HG03095 (cell line): ENCODE data around the gene FAM229A.
"Not testable (repeated sequence)": the region's sequence is repeated elsewhere in the genome, so short reads cannot be mapped to it uniquely, and the experiment has no call there.

Experiments used
- ATAC-seq: cut with Tn5 transposase; IDR thresholded peaks from one replicate; pipeline ENCODE4 v1.9.1; 2021; ENCODE audit warnings: moderate library complexity; ENCODE audit not compliant: unreplicated experiment

FAM229A gene, protein sequence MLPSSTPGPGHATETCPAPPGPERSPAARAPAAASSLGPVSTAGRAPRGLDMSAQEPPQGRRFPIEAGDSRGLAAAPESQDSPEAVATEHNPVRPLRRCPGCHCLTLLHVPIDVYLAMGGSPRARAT

DNA sequence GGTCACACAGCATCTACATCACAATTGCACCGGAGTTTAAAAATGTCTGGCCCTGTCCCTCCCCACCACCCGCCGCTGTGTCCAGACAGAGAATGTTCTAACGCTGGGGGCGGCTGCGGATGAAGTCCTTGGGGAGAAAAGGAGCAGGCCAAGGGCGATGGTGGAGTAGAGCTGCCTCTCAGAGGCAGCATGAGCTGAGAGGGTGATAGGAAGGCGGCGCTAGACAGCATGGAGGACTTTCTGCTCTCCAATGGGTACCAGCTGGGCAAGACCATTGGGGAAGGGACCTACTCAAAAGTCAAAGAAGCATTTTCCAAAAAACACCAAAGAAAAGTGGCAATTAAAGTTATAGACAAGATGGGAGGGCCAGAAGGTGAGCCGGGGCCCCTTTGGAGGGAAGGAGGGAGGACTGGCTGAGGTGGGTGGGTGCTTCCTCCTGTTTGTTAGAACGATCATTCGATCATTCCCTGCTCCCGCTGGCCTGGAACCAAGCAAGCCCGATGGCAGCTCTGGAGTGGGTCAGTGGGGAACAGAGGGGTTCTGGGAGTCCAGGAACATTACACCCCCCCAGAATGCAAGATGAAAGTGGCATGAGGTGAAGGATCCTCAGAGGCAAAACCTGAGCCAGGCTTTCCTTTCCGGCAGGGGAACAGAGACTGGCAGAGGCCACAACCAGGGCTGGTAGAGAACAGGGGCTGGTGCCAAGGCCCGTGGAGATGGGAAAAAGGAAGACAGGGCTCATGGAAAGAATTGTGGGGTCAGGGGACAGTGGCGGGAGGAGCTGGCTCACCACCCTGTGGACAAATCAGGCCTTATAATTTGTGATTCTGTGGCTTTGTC is at the start of gene FAM229A, which contains the start of gene TSSK3:
TSS of gene FAM229A (minus strand) at position 12 of the 840 bp plus-strand sequence. CDS start 394 bp downstream, outside the sequence.
TSS of gene TSSK3 (plus strand) at position 66 of the 840 bp plus-strand sequence. CDS start at position 229, 163 bp downstream.
- no peak for ATAC-seq

DNA sequence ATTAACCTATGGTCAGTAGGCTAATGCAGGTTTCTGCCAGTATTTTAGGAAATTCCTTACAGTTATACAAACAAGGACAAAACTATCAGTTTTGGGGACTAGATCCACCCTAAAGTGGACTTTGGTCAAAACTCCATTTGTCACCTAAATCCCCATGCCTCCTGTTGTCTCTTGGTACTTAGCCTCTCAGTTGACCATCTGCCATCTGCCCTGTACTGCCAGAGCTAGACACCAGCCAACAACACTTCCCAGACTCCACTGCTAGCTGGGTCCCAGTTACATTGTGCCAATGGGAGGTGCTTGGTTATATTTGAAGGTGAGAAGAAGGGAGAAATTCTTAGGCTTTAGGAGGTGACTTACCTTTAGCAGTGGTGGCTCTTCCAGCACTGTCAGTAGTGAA is 49.0 kb upstream of the FAM229A start:
- no peak for ATAC-seq

DNA sequence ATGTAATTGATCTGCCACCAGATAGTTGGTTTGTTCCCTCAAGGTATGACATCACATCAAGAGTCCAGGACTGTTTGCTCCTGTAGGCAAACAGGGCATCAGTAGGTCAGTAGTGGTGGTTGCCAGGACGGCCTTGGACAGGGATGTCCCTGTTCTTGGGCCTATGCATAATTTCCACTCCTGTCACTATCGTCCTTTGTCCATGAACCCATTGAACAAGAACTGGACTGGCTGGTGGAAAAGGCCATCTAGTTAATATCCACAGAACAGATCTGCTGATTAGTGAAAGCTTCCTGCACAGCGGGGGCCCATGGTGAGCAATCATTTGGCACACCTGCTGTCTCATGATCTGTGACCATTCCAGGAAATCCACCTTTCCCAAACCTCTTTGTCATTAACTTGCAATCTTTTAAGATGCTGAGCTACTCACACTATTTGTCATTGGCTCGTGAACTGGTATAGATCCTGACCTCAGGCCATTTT is 44.4 kb upstream of the FAM229A start:
- no peak for ATAC-seq

DNA sequence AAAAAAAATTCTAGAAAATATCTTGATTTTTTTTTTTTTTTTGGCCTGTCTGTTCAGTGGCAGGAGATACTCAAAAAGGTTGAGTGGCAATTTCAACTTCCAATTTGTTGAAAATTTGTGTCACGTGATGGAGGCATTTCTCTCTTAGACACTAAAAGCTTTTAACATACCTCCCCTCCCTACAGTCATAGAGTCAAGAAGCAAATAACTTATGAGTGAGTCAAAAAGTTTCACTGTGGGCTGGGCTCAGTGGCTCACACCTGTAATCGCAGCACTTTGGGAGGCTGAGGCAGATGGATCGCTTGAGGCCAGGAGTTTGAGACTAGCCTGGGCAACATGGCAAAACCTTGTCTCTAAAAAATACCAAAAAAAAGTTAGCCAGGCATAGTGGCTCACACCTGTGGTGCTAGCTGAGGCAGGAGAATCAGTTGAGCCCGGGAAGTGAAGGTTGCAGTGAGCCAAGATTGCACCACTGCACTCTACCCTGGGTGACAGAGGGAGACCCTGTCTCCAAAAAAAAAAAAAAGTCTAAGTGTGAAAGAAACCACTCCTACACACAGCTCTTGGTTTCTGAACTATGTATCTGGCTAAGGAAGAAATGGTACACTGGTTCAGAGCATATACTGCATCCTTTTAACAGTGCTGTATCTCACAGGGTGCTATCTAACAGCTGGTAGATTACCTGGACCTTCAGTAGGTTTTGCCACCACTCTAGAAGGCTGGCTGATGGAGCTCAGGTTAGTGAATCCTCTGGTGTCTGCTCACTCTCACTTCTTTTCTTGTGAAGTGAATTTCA is 43.6 kb upstream of the FAM229A start:
- ATAC-seq, result no peak

DNA sequence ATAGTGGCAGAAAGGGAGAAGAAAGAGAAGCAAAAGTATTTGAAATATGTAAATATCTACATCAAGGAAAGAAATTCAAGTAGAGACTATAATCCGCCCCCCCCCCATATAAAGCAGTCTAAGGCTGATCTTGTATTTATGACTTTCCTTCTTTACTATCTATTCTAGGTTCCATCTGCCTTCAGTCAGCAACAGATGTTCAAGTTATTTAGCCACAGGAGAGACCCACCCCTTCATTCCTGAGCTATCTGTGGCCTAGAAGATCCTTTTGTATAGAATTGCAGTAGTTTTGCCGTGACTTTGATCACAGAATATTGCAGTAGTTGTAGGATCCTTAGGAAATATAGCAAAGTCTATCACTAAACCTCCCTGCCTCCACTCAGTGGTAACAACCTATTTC is 42.7 kb upstream of the FAM229A start:
- ATAC-seq, result no peak

DNA sequence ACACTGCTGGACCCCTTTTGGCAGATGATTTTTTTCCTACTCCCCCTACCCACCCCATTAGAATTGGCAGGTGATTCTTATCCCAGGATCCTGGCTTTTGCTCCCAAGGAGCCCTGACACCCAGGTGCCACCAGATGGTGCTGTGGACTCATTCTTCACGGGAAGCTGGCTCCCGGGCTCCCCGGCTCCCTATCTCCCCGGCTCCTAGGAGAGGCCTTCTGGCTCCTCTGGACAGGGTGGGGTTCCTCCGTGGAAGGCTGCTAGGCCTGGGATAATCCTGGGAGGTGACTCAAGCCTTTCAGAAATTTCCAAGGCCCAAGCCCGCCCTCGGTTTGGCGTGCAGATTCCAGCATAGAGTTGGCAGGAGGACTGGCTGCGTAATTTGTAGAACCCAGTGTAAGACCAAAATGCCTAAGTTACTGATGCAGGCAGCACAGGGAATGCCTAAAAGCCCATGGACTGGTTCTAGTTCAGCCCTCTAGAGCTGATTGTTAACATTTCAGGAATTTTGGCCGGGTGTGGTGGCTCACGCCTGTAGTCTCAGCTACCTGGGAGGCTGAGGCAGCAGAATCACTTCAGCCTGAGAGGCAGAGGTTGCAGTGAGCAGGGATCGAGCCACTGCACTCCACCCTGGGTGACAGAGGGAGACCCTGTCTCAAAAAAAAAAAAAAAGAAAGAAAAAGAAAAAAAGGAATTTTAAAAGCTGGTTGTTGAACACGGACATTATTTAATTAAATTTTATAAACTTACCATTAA is 38.8 kb upstream of the FAM229A start:
- no peak for ATAC-seq

DNA sequence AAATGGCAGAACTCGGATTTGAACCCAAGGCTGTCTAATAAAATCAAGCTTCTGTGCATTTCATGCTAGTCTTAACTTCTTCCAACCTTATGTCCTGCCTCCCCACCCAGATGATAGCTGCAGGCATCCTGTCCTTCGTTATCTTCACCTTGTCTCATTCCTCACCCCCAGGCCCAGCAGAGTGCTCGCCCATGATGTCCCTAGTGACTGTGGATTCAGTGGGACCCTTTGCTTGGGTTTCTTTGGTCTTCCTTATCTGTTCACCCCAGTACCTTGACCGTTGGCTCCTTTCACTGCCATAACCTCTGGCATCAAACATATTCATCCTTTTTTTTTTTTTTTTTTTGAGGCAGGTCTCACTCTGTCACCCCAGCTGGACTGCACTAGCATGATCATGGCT is 37.6 kb upstream of the FAM229A start:
- no peak for ATAC-seq

DNA sequence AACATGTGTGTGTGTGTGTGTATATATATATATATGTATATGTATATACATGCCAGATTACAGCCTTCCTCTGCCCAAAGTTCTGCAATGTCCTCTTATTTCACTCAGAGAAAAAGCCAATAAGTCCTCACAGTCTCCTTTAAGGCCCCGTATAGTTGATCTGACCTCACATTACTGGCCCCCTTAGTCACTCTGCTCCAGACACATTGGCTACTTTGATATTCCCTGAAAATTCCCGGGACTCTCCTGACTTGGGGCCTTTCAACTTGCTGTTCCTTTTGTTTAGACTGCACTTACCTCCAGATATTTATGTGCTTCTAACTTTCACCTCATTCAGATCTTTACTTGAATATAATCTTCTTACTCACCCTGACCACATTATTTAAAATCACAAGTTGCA is 36.1 kb upstream of the FAM229A start:
- ATAC-seq, result no peak

DNA sequence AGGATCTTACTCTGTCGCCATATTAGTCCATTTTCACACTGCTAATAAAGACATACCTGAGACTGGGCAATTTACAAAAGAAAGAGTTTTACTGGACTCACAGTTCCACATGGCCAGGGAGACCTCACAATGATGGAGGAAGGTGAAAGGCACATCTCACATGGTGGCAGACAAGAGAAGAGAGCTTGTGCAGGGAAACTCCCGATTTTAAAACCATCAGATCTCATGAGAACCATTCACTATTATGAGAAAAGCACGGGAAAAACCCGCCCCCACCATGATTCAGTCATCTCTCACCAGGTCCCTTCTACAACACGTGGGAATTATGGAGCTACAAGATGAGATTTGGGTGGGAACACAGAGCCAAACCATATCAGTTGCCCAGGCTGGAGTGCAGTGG is 34.2 kb upstream of the FAM229A start:
- ATAC-seq, result not testable (repeated sequence)

DNA sequence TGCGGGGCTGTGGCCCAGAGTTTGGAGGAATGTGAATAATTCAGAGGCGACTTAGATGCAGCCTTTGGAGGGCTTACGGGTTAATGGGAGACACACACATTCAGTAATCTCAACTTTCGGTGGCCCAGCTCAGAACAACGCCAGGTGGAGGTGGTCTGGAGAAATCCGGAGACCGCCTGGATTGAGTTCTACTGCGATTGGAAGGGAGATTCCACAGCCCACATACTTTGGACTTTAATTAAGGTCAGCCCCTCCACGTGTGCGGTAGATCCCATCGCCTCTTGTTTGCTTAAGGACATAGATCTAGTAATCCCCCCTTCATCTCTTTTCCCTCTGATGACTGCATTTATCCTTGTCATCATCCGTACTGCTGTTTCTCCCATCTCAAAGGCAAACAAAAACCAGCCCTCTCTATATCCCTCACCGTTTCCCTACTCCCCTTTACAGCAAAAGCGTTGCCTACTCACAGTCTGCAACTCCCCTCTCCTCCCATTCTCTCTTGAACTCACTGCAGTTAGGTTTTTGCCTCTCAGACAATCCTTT is 32.7 kb upstream of the FAM229A start:
- ATAC-seq, result peak; percentile 2

DNA sequence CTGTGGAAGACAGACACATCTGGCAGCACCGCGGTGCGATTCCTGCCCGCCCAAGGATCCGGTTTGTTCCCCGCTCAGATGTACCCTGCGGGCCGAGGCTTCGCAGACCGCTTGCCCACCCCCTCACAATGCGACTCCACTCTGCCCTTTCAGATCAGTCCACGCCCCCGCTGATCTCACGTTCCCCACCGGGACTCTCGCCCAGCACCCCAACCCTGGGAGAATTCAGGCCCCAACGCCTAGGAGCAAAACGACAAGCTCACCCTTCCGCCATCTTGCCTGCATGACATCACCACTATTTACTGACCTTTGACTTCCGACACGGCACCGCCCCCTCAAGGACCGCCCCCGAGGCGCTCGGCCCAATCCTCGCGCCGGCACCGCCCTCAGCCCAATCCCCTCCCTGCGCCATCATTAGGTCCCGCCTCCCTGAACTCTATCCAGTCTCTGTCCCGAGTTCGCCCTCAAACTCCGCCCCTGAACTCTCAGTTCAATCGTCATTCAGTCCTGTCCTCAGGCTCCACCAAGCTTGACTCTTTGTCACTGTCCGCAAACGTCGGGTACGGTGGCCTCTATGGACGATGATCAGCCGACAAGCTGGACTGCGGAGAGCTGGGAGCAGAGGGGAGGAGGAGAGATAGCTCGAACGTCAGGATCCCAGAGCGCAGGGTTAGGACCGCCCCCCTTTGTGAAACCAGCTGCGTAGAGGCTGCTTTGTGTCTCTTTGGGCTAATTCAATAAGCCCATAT is 32.0 kb upstream of the FAM229A start, which contains the start of gene BSDC1:
TSS of gene BSDC1 (minus strand) at position 301 of the 749 bp plus-strand sequence. CDS start at position 274, 27 bp downstream.
- ATAC-seq, result peak; percentile 93

DNA sequence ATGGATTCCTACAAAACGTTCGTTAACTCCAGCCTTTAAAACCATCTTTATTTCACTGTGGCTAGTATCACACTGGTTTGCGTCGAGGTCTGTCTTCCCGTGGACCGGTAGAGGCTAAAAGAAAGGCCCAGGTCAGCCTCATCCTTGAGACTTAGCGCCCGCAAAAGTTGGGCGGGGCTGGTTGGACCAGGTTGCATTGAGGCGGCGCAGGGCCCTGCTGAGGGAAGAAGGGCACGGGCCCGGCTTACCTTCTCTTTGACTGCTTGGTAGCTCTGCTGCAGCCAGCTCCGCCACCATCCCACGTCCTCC is 31.5 kb upstream of the FAM229A start:
- ATAC-seq, result peak; percentile 17

DNA sequence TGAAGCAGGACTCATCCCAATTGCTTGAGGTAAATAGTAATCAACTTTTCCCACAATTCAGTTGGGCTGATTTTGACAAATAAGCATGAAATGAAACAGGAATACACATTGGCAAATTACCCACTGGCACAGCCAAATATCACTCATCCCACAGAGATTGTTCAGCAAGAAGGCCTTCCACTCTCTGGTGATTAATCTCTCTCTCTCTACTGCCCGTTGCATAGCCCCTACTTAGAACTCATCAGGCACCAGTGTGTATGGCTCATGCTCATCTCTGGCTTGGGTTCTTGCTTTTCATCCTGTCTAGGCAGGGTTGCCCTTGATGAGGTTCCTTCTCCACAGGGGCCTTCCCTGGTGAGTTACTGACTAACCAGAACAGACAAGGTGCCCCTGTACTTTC is 30.9 kb upstream of the FAM229A start:
- ATAC-seq, result no peak

DNA sequence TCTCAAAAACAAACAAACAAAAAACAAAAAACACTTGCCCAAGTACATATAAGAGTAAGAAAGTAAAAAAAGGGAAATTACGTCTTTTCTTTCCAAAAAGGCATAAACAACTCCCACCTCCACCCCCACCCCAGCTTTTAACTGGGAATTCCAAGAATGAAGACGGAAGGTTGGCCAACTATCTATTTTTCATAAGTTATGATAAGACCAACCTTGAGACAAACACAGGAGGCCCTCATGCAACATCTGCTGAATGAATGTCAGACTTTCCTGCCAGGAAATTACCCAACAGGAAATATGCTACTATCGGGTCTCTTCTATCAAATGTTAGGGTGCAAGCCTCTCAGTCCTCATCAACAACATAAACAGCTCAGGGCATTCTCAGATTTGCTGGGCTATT is 30.0 kb upstream of the FAM229A start:
- ATAC-seq, result no peak

DNA sequence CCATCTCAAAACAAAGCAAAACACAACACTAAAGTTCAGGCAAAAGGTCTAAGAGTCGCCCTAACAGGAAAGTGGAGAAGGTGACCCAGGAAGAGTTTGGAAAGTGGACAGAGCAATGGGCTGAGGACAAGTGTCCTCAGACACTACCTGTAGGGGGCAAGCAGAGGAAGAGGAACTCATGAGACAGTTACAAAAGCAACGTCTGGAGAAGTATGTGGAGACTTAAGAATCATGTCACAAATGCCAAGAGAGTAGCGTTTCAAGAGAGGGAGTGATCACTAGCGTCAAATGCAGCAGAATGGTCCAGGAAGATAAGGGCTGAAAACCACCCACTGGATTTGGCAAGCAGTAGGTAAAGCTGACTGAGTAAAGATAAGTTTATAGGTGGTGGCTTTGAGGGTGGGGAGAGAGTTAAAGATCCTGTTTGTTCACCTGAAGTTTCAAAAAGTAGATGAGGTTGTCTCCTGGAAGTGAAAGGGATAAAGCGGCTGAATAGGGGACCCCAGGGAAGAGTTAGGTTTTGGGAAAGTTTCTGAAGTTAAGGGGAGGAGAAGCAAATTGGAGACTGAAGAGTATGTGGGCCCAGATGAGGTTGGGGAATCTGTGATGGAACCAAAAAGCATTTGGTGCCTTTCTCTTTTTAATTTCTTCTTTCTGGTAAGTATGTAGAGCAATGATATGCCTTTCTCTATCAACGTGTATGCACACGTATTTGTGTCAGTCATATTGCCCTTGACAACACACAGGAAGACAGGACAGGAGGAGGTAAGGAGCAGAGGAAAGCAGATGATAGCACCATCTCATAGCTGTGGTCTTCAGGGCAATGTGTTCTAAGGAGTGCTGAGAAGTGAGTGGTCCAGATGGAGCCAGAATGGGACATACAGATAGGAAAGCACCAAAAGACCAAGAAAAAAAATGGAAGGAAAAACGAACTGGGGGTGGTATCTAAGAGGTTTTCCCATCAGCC is 28.9 kb upstream of the FAM229A start:
- no peak for ATAC-seq

DNA sequence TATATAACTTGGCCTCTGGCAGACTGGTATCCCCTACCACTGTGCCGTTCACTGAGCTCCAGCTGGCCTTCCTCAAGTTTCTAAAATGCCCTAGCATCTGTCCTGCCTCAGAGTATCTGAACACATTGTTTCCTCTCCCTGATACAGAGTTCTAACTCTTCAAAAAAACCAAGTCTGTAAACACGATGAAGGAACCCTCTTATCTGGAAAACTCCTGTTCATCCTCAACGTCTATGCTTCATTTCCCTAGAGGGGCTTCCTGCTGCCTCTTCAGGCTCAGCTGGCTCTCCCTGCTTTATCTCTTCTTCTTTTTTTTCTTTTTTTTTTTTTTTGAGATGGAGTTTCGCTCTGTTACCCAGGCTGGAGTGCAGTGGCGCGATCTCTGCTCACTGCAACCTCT is 26.4 kb upstream of the FAM229A start:
- ATAC-seq, result no peak

DNA sequence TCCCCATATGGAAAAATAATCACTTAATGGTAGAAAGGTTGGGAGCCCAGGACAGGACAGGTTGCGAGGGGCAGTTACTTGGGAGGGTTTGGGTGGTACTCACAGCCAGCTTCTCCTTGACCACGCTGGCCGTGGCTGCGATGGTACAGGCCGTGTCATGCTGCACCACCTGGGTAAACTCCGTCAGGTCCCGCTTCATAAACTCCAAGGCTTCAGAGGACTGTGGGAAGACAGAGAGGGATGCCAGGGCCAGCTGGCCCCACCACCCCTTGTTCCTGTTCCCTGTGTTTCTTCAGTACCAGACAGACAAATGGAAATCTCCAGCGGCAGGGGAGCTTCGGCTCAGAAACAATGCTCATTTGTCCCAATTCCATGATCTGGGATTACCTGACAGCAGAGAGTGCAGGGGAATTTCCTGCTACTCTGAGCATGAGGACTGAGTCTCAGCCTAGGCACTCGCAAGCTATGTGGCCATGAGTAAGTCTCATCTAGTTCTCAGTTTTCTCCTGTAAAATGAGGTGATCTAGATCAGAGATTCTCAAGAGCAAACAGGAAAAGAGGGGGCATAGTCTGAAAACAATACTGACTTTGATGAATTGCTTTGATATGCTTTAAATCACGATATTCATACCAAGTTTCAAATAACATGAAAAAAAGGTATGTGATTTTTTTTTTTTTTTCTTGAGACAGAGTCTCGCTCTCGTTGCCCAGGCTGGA is 24.5 kb upstream of the FAM229A start:
- ATAC-seq, result no peak

DNA sequence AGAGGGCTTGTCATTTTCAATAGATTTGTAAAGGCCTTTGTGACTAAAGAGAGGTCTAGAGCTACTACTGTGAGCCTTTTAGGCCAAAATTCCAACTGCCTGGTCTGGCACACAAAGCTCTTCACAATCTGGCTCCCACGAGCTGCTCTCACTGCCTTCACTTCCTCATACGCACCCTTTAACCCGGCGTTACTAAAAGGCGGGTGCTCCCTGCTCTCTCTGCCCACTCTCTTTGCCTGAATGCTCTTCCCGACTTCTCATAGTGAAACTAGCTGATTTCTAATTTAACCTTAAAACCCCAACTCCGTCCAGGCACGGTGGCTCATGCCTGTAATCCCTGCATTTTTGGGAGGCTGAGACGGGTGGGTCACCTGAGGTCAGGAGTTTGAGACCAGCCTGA is 17.8 kb upstream of the FAM229A start:
- no peak for ATAC-seq
